ENCODE results near the gene S100A14.

The S100A14 gene

GRCh38 chr1:153616144-153616916 lies at the start of gene S100A14:
TSS of gene S100A14 (minus strand) at chr1:153616325. CDS start at chr1:153615858, 467 bp downstream.
- TF ChIP-seq CTCF (IDR thresholded peaks at IDR 0.05) (no peak), ZFX (IDR thresholded peaks at IDR 0.05; ENCODE audit: borderline replicate concordance) (no peak)
- H3K27ac ChIP-seq: no peak within 1 kb of the TSS

GRCh38 chr1:153663211-153663610 lies 47.1 kb upstream of the S100A14 start:
- TF ChIP-seq ZFX (IDR thresholded peaks at IDR 0.05; ENCODE audit: borderline replicate concordance) (no peak), CTCF (IDR thresholded peaks at IDR 0.05) (no peak)
- peak overlapping the region; percentile 89; the same call in 1 of the 2 replicates for H3K27ac ChIP-seq

- peak overlapping the region; percentile 89 for H3K27ac ChIP-seq
- TF ChIP-seq CTCF (IDR thresholded peaks at IDR 0.05): no peak
- TF ChIP-seq ZFX (IDR thresholded peaks at IDR 0.05; ENCODE audit: borderline replicate concordance): no peak
Observed at GRCh38 chr1:153662269-153662668, 46.1 kb upstream of the S100A14 start.

- H3K27ac ChIP-seq: peak overlapping the region; percentile 89
- TF ChIP-seq CTCF (IDR thresholded peaks at IDR 0.05): no peak
- TF ChIP-seq ZFX (IDR thresholded peaks at IDR 0.05; ENCODE audit: borderline replicate concordance): no peak
Observed at GRCh38 chr1:153661111-153661708, 45.1 kb upstream of the S100A14 start.

- TF ChIP-seq ZFX (IDR thresholded peaks at IDR 0.05; ENCODE audit: borderline replicate concordance): no peak
- TF ChIP-seq CTCF (IDR thresholded peaks at IDR 0.05): no peak
- H3K27ac ChIP-seq: peak overlapping the region; percentile 89
Observed at GRCh38 chr1:153659656-153660055, 43.5 kb upstream of the S100A14 start.

GRCh38 chr1:153659175-153659534 lies 43.0 kb upstream of the S100A14 start:
- H3K27ac ChIP-seq: peak overlapping the region; percentile 89
- TF ChIP-seq CTCF (IDR thresholded peaks at IDR 0.05) (no peak), ZFX (IDR thresholded peaks at IDR 0.05; ENCODE audit: borderline replicate concordance) (no peak)

Measured in 22Rv1 (cell line).